ENCODE data around the gene KIFC1.

The KIFC1 gene

DNA sequence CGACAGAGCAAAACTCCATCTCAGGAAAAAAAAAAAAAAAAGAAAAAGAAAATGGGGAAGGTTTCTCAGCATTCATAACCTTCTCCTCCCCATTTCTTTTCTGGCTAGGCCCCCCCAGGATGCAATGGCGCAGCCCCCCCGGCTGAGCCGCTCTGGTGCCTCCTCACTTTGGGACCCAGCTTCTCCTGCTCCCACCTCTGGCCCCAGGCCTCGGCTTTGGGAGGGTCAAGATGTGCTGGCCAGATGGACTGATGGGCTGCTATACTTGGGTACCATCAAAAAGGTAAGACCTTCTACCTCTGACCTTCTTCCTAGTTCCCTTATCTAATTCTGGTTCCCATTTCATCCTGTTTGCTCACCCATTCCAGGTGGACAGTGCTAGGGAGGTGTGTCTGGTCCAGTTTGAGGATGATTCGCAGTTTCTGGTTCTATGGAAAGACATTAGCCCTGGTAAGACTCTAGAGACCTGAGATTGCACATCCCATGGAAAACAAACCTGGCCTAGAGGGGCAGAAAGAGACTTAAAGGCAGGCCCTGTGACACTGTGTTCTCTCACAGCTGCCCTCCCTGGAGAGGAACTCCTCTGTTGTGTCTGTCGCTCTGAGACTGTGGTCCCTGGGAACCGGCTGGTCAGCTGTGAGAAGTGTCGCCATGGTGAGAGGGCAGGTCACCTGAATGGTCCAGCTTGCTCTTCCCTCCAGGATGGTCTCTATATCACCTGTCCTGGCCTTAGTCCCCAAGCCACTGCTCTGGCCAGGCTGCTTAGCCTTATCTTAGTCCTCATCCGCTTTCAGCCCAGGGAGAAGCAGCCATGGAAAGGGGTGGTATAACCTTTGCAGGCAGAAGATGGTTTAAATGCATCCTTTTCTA lies 20.8 kb downstream of the KIFC1 start:
- no peak for DNase-seq

DNA sequence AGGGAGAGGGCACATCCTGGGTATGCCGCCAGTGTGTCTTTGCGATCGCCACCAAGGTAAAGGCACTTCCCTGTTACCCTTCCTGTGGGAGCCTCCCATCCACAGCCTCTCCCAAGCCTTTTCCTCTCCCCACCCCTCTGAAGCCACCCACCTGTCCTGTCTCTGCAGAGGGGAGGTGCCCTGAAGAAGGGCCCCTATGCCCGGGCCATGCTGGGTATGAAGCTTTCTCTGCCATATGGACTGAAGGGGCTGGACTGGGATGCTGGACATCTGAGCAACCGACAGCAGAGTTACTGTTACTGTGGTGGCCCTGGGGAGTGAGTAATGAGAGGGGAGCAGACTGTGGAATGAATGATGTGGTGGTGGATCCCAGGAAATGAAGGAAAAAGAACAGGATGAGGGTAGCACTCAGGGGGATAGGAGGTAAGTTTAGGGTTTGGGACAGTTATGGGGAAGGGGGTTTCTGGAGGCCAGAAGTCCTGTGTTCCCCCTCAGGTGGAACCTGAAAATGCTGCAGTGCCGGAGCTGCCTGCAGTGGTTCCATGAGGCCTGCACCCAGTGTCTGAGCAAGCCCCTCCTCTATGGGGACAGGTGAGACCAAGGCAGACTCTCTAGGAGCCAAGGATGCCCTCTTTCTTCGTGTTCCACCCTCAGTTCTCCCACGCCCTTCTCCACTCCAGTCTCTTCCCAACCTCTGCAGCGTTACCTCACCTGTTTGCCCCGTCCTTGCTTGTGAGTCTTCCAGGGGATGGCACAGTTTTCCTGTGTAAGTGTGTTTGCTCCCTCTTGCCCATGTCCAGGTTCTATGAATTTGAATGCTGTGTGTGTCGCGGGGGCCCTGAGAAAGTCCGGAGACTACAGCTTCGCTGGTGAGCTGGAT lies 21.9 kb downstream of the KIFC1 start:
- DNase-seq = no peak

DNA sequence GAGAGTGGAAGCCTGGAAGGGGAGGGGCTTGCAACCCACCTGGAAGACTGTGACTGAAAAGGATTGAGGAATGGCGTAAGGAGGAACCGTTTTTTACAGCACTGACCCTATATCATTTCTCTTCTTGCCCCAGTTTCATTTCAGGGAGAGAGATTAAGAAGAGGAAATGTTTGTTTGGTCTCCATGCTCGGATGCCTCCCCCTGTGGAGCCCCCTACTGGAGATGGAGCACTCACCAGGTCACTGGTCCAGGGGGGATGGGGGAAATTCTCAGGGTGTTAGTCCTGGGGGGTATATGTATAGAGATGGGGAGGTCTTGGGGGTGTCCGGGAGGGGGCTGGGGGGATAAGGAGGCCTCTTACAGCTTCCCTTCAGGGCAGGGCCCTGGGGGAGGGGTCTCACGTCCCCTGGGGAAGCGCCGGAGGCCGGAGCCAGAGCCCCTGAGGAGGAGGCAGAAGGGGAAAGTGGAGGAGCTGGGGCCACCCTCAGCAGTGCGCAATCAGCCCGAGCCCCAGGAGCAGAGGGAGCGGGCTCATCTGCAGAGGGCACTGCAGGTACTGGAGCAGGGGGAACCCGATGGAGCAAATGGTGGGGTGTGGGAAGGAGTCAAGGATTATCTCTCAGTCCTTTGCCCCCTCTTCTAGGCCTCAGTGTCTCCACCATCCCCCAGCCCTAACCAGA lies 23.1 kb downstream of the KIFC1 start:
- no peak for DNase-seq

DNA sequence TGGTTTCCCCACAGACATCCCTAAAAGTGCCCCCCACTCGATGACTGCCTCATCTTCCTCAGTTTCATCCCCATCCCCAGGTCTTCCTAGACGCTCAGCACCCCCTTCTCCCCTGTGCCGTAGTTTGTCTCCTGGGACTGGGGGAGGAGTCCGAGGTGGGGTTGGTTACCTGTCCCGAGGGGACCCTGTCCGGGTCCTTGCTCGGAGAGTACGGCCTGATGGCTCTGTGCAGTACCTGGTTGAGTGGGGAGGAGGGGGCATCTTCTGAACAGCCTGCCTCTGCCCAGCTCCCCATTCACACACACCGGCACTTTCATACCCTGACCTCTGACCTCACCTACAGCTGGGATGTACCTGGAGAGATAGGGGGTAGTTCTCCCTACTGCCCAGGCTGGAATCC lies 24.2 kb downstream of the KIFC1 start:
- DNase-seq = no peak

DNA sequence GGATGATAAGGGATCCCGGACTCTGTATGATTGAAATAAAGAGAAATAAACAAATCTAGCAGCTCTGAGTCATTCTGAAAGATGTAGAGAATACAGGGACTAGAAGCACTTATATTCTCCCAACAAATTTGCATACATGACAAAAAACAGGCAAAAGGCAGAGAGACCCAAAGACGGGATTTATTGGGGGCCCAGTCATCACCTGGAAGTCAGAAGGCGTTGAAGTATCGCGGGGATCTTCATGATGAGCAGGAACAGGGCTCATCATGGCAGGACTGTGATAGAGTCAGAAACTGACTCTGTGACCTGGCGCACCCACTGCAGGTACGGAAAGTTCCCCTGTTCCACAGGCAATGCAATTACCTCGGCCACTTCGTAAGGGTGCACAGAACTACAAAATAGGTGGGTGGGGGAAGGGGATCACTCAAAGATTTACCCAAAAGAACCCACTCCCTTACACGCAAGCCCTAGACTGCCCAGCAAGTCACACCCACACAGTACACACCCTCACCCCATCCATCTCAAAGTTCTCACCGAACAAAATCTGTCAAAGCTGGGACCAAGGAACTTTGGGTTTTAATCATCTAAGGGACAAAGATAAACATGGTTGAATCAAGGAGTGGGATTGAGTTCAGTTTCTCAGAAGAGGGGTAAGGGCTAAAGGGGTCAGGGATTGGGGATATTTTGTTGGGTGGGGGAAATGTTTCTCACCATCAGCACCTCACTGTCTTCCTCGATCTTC lies 24.9 kb downstream of the KIFC1 start:
- DNase-seq = peak in 1 of 5 donors; percentile 44

DNA sequence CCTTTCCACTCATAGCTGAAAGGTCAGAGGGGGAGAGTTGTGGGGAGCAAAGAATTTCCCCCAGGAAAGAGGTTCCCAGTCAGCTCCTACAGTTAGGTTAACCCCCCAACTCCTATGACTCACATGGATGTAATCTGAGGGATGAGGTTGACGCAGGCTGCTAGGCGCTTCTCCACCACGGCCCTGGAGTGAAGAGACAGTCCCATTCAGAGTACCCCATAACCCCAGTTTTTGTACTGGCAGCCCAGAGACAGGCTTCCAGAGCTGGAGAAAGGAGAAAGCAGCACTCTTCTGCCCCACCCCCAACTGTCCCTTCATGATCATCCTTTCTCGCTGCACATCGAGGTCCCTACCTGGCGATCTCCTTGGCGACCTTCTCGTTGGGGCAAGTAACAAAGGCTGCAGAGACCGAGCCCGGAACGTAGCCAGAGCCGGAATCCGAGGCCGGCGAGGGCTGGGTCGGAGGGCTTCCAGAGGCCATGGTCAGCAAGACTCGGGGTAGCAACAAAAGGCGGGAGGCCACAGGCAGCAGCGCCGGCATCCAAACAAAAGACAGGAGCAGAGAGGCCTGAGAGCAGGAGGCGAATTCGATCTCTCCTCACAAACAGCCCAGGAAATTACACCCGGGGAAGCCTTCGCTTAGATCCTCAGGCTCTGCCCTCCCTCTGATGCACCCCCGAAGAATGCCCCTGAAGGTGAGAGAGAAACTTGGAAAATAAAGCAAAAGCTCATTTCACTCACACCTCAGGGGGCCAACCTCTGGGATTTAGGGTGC lies 25.7 kb downstream of the KIFC1 start:
- no peak for DNase-seq

DNA sequence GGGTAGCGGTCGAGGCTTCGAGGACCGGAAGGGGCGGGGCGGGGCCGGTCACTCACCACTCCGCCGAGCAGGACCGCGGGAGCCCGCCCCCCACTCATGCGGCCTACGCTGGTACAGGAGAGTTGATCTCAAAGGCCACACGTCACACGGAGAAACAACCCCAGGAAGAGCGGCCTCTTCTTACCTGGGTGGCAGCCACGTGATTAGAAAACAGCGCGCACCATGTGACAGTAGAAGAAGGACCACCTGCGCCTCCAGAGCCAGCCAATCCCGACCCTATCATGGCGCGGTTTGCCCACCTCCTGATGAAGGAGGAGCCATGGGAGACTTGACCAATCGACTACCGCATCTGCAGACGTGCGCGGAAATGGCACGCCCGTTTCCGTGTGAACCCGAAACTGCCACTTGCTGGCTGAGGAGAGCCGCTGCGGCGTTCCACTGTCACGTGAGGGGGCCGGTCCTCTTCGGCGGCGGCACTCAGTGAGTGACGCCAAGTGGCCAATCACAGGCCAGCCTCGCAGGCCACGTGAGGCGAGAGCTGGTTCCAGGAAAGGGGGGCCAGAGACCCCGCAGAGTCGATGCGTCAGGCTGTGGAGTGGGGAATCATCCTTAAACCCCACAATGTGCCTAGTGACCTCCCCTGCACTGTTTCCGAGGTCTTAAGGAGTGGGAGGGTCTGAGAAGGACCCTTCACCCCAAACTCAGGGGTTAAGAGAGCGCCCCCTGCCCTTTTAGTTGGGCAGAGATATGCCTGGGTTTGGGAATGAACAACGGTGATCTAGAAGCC lies 26.5 kb downstream of the KIFC1 start, which contains the start of gene CUTA:
Gene CUTA, minus strand, starts transcription at position 205 of the 787 bp plus-strand sequence. Its CDS starts 107 bp downstream, at position 98.
- peak; percentile 99 to 100 (median 99) for DNase-seq

DNA sequence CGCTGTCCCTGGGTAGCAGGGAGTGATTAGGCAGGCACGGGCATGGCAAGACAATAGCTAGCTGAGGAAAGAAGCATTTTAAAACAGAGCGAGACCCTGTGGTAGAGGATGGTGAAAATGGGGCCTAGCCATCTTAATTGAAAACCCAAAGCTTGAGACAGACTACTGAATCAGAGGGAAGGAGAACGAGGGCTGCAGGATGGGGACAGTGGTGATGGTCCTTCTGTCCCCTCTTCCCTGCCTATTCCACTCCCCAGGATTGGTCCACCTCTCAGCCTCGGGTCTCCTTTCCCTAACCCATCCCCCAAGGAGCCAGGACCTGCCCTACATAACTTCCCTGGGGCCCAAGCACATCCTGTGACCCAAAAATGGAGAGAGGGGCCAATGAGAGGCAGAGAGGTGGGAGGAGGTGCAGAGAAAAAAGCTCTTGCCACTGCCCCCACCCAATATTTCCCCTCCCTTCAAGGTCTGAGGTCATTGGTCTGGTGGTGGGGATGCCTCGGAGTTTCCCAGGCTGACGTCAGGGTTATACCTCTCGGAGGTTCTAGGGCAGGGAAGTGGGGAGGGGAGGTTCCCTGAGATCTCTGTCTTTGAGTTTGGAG lies 27.2 kb downstream of the KIFC1 start:
- DNase-seq = peak in 3 of 5 donors; percentile 53 to 68 (median 60)

DNA sequence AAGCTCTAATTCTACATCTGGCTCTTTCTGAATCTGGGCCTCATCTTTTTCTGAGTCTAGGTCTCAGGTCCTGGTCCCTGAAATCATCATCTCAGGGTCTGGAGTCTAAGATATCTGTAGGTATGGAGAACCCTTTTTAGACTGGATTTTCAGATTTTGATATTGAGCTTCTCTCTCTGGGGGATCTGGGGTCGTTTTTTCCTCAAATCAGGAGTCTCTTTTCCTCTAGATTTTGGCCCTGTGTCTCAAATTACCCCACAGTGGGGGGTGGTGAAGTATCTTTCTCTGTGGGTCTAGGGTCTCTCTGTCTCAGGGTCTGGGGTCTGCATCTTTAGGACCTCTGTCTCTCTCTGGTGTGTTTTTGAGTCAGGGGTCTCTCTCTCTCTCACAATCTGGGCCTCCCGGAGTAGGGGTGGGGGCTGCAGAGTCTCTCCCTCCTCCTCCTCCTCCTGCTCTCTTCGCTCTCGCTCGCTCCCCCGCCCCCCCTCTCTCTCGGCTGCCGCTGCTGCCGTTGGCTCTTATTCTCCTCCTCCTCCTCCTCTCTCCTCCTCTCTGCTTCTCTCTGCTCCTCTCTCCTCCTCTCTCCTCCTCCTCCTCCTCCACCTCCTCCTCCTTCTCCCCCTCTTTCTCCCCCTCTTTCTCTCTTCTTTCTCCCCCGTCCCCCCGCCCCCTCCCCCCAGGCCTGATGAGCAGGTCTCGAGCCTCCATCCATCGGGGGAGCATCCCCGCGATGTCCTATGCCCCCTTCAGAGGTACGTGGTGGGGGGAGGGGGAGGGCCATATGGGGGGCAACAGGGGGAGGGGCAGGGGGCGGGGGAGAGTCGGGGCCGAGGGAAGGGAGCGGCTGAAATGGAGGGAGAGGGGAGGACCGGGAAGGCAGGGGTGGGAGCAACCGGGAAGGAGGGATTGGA lies 28.2 kb downstream of the KIFC1 start, which contains the start of gene SYNGAP1:
Gene SYNGAP1, plus strand, starts transcription at position 486 of the 911 bp plus-strand sequence. Its CDS starts 200 bp downstream, at position 686.
- peak in 1 of 5 donors; percentile 54 for DNase-seq

DNA sequence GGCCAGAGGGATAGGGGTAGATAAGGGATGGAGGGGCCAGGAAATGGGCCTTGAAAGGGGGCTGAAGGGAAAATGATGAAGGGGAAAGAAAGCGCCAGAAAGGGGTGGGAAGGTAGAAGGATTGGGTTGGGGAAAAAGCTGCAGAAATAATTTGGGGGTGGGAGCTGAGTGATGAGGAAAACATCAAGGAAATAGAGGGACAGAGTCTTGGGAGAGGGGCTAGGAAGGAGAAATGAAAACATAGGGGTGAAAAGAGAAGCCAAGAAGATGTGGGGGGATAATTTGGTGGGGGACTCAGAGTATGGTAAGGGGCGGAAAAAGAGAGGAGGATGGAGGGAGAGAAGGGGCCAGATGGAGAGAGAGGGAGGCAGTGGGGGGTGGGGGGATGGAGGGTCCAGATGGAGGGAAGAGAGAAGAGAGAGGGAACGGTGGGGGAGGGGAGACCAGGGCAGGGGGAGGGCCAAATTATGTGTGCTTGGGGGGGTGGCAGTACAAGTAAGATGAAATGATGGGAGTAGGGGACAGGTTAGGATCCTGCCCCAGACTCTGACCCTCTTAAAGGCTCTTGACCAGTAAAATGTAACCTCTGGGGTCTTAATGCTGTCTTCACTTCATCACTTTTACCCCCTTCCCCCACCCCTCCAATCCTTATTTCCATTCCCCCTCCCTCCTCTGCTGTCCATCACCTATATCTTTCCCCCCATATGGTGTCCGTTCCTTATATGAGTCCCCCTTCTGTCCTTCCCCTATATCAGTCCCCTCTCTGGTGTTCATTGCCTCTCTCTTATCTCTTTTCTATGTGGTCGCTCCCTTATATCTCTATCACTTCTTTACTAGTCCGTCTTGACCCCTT lies 29.1 kb downstream of the KIFC1 start:
- DNase-seq = no peak

DNA sequence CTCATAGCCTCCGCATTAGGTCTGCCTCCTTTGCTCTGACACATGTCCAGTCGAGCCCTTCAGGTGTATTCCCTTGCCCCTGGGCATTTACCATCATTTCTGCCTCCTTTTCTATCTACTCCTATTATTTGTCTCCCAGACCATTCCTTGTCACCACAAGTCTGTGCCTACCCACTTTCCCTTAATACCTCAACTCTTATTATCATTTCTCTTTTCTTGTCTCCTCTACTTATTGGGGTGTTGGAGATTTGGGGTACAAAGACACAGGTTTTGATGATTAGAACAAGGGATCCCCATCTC lies 29.7 kb downstream of the KIFC1 start:
- DNase-seq = no peak

DNA sequence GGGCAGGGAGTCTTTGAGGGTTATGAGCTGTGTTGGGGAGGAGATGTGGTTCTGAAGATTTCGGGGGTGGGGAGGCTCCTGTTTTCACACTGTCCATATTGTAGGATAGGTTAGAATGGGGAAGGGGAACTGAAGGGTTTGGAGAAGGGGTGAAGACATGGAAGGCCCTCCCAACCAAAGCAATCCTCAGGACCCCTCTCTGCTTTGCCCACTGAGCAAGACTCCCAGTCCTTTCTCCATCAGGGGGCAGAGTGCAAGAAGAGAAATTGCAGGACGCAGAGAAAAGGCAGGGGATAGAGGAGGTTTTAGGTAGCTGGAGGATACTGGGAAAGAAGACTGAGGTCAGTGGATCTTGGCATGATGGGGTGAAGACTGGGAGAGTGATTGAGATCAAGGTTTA lies 32.2 kb downstream of the KIFC1 start:
- DNase-seq = no peak

DNA sequence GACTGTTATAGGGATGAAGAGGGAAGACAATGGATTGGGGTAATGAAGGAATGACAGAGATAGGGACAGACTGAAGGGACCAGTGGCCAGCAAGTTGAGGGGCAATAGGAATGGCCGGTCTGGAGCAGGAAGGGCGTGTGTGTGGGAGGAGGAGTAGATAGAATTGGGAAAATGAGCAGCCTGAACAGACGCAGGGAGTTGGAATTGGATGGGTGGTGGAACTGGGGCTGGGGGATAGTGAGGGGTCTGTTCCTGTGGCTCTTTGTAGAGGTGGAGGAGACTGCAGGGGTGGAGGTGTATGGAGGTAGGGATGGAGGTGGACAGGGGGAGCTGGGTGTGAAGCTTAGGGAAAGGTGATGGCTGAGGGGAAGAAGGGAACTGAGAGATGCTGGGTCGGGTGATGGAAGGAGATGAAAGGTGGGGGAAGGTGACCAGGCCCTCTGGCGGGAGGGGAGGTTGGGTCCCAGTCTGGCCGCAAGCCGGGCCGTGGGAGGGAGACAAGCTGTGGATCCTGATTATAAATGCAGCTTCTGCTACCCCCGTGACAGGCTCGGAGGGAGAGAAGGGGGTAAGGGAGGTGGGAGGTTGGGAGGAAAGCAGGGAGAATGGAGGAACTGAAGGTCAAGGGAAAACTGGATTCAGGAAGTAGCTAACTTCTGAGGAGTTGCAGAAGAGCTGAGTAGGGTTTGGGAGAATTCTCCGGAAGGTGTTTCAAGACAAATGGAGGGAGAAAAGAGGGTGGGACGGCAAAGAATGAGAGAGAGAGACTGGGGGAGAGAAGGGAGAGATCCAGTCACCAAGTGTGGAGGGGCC lies 33.4 kb downstream of the KIFC1 start:
- DNase-seq = no peak

DNA sequence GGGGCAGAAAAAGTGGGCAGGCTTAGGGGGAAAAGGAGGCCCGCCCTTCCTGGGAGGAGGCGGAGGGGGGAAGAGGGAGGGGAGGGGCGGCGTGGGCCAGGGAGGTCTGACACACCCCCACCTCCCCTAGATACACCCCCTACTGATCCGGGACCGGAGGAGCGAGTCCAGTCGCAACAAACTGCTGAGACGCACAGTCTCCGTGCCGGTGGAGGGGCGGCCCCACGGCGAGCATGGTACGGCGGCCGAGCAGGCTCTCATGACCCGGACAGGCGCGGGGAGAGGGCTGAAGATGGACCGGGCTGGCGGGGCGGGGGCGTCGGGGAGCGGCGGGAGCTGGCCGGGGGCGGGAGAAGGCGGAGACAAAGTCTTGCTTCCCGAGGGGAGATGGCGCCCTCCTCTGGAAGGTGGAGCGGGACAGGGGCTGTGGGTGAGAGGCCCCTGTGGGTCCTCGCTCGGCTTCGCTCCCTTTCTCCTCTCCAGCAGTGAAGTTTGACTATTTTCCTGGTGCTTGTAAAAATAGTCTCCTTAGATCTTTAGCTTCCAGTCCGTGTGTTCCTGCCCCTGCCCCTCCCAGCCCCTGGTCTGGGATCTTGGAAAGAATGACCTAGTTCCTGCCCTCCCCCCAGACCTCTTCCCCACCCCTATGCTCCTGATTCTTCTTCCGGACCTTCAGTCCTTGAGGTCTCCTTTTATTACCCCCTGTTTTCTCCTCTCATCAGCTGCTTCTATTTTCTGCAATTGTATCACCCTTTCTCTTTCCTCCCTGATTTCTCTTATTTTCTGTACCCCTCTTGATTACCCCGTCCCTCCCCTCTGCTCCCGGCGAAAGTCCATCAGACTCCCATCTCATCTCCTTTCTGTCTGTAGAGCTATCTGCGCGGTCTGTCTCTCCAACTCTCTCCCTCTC lies 34.3 kb downstream of the KIFC1 start:
- peak; percentile 70 to 85 (median 76) for DNase-seq

DNA sequence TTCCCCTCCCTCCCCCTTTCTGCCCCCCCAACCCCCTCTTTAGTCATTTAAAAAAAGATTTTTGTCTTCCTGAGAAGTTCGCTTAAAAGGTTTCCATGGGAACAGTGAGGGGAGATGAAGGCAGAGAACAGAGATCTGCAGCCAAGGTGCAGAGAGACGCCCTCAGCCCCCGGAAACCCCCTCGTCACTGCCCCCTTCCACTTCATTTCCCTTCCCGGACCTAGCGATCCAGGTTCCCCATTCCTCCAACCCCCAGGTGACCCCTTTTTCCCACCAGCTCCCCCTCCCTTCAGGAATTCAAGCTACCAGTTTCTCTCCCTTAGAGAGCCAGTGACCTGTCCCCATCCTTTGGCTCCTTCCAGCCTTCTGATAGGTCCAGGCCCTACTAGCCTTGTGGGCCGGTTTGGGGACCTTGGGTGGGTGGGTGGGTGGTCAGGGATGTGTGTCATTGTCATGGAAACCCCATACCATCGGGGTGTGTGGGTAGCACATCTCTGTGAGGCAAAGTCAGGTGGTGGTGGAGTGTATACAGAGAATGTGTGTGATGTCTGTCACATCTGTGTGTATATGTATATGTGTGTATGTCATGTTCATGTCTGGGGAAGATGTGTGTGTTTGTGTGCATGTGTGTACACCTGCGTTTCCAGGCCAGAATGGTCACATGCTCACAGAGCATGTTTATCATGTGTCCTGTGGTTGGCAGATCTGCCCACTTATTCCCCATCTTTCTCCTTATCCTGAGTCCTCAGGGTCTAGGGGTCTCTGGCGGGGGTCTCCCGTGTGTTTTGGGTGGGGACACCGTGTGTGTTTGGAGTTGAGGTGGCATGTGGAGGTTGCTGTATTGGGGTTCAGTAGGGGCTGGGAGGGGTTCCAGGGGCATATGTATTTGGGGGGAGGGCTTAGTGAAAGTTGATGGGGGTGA lies 35.2 kb downstream of the KIFC1 start:
- DNase-seq = peak in 3 of 5 donors; percentile 31 to 50 (median 45)

Data from T-helper 1 cell (primary cell).